ENCODE results near the gene NDUFA12. TPM values are rescaled to one million over a fixed set of nuclear protein-coding genes. Genes with fewer than 3 reads are reported as not detected.

The NDUFA12 gene
- total RNA-seq, 2 donors from 2014 or later: 378 to 472 TPM

DNA sequence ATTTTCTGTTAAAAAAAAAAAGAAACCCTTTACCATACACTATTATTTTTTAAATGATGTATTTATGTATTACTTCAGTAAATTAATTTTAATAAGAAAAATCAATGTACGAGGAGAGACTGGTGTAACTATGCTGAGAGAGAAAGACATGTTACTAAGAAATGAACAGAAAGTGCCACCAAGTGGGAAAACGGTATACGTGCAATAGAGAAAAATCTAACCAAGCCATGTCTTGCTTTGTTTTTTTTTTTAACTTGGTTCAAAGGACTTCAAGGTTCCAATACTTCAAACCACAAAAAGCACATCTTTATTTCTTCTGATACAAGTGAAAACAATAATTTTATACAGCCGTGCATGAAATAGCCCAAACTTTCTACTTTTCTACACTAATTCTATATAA is 22.9 kb downstream of the NDUFA12 start:
- no peak overlapping the region for H3K4me3 ChIP-seq
- H3K4me1 ChIP-seq: peaks cover 0 to 21% of the 10 kb centered on the region in 2 donors
- DNase-seq (ENCODE audit: low spot score): no peak
- TF ChIP-seq, protein P1, sequence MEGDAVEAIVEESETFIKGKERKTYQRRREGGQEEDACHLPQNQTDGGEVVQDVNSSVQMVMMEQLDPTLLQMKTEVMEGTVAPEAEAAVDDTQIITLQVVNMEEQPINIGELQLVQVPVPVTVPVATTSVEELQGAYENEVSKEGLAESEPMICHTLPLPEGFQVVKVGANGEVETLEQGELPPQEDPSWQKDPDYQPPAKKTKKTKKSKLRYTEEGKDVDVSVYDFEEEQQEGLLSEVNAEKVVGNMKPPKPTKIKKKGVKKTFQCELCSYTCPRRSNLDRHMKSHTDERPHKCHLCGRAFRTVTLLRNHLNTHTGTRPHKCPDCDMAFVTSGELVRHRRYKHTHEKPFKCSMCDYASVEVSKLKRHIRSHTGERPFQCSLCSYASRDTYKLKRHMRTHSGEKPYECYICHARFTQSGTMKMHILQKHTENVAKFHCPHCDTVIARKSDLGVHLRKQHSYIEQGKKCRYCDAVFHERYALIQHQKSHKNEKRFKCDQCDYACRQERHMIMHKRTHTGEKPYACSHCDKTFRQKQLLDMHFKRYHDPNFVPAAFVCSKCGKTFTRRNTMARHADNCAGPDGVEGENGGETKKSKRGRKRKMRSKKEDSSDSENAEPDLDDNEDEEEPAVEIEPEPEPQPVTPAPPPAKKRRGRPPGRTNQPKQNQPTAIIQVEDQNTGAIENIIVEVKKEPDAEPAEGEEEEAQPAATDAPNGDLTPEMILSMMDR (IDR thresholded peaks at IDR 0.05): peak in 1 of 2 donors; percentile 52
- H3K9me3 ChIP-seq: no peaks in the 10 kb centered on the region
- H3K36me3 ChIP-seq: no peaks in the 10 kb centered on the region
- no peaks in the 10 kb centered on the region for H3K27me3 ChIP-seq
- peak overlapping the region in 1 of 2 donors; percentile 10 for H3K27ac ChIP-seq

DNA sequence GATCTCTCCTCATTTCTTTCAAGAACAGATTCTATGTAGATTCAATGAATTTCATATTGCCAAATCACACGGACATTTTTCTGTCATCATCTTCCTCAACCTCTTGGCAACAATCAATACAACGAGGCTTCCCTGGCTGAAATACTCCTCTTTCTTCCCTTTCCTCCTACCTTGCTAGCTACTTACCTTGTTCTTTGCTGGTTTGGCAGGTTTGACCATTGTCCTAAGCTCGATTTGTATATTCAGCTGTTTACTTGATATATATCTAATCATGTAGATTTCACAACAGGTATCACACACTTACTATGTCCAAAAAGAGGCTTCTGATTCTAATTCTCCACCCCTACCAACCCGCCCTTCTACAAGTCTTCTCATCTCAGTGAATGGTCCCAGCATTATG is 23.6 kb downstream of the NDUFA12 start:
- H3K4me3 ChIP-seq: no peak overlapping the region
- no peaks in the 10 kb centered on the region for H3K9me3 ChIP-seq

DNA sequence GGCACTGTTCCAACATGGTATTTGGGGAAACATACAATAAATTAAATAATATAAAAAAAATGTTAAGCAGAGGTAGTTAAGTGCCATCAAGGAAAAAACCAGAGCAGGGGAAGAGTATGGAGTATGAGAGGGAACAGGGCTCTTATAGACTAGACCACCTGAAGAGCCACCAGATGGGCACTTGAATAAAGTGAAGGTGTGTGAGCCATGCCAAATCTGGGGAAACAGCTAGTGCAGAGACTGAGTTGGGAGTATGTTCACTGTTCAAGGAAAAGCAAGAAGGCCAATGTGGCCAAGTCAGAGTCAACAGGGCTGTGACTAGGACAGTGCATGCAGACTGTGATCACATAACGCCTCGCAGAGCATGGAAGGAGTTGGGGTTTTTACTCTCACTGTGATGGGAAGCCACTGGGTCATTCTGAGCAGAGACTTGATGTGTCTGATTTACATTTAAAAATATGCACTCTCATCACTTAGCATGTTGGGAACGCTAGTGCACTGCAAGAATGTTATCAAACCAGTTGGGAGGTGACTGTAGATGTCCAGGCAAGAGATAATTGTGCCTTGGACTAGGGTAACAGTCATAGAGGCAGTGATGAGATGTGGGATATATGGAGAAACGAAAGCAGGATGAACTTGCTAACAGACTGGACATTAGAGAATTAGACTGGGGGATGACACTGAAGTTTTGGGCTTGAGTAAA is 25.6 kb downstream of the NDUFA12 start:
- H3K27ac ChIP-seq: peak overlapping the region in 1 of 2 donors; percentile 59
- no peak for DNase-seq (ENCODE audit: low spot score)
- TF ChIP-seq, protein P1 (IDR thresholded peaks at IDR 0.05): no peak
- no peaks in the 10 kb centered on the region for H3K36me3 ChIP-seq
- H3K4me1 ChIP-seq: peaks cover 0 to 15% of the 10 kb centered on the region in 2 donors
- H3K9me3 ChIP-seq: no peaks in the 10 kb centered on the region
- no peaks in the 10 kb centered on the region for H3K27me3 ChIP-seq
- H3K4me3 ChIP-seq: no peak overlapping the region

More for the DNA sequence above, 23.6 kb downstream of the NDUFA12 start:
- no peak for DNase-seq (ENCODE audit: low spot score)
- Histone ChIP-seq H3K4me1 (peaks cover 0 to 21% of the 10 kb centered on the region in 2 donors), H3K27ac (peak overlapping the region in 1 of 2 donors; percentile 10), H3K36me3 (no peaks in the 10 kb centered on the region), H3K27me3 (no peaks in the 10 kb centered on the region)
- TF ChIP-seq, protein P1 (IDR thresholded peaks at IDR 0.05): no peak

DNA sequence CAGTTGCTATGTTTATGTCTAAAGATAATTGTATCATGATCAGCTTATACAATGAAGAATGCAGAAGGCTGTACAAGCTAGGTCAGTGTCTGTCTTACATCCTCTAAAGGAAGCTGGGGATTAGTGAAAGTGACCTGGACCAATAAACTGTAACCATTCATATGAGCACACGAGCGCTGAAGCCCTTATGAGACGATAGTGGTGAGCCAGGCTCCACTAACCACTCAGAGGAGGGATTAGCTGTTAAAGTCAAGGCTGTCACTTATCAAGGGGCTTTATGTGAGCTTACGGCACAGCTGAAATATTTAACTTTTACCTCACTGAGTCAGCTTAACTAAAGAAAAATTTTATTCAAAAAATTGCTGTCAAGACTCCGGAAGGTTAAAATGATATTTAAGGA is 30.3 kb downstream of the NDUFA12 start:
- TF ChIP-seq, protein P1 (IDR thresholded peaks at IDR 0.05): no peak
- no peak for DNase-seq (ENCODE audit: low spot score)
- peak overlapping the region; percentile 50 to 85 for H3K27ac ChIP-seq

DNA sequence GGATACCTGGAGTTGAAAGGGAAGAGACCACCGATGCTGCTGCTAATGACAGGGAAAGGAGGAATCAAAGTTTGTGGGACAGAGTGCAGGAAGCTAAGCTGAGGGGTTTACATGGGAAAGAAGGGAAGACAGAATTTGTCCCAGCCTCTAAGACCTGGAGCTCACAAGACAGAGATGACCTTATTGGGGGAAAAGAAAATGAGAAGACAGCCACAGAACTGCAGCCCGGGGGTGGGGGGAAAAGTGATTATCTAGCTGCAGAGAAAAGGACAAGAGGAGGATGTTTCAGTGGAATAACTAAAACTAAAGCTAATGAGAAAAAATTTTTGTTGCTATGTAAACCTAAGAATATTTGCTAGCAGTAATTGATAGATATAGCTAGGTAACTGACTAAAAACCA is 30.7 kb downstream of the NDUFA12 start:
- Histone ChIP-seq H3K27me3 (no peaks in the 10 kb centered on the region), H3K4me1 (peaks cover 0 to 2% of the 10 kb centered on the region in 2 donors), H3K4me3 (no peak overlapping the region), H3K27ac (peak overlapping the region; percentile 50 to 85), H3K9me3 (no peaks in the 10 kb centered on the region), H3K36me3 (peaks cover 12% of the 10 kb centered on the region)
- no peak for DNase-seq (ENCODE audit: low spot score)
- TF ChIP-seq, protein P1 (IDR thresholded peaks at IDR 0.05): no peak

More for the DNA sequence above, 30.3 kb downstream of the NDUFA12 start:
- no peaks in the 10 kb centered on the region for H3K27me3 ChIP-seq
- H3K9me3 ChIP-seq: no peaks in the 10 kb centered on the region
- H3K4me1 ChIP-seq: peaks cover 0 to 4% of the 10 kb centered on the region in 2 donors
- H3K36me3 ChIP-seq: peaks cover 12% of the 10 kb centered on the region
- no peak overlapping the region for H3K4me3 ChIP-seq
